Fibroblast of the aortic adventitia (primary cell): ENCODE results near the gene DHX32. TPM values are rescaled to one million over a fixed set of nuclear protein-coding genes. Genes with fewer than 3 reads are reported as not detected.
"Not testable (repeated sequence)": the region's sequence is repeated elsewhere in the genome, so short reads cannot be mapped to it uniquely, and the experiment has no call there.

Experiments
- DNase-seq: peaks from one replicate; pipeline ENCODE4 v3.0.0-alpha.2; 2010; ENCODE audit warnings: low read depth
- H3K4me3 ChIP-seq: 2 replicates; pipeline ENCODE4 v1.5.1; 2011; ENCODE audit warnings: low read depth, mild to moderate bottlenecking, control low read depth, low read length, moderate library complexity
- CTCF ChIP-seq: IDR thresholded peaks from 2 replicates; pipeline ENCODE4 v1.5.1; 2011; ENCODE audit warnings: mild to moderate bottlenecking, low read length, control low read depth, inconsistent platforms; ENCODE audit not compliant: insufficient read depth
- total RNA-seq: library from RNA; depleted of rRNA; stranded (reverse); fragments of >200 nt; gene quantifications from 2 replicates; pipeline ENCODE4 v1.2.3, GENCODE V29; 2012; ENCODE audit warnings: low replicate concordance

Gene DHX32
- total RNA-seq, 1 donor: 31.3 TPM

GRCh38 chr10:125916977-125917376 is 35.9 kb upstream of the DHX32 start:
- no peak overlapping the region for H3K4me3 ChIP-seq
- no peak for TF ChIP-seq CTCF
- DNase-seq: no peak

GRCh38 chr10:125913277-125913676 is 32.2 kb upstream of the DHX32 start:
- H3K4me3 ChIP-seq, DNase-seq: not testable (repeated sequence)

GRCh38 chr10:125911990-125912389 is 30.9 kb upstream of the DHX32 start:
- no peak overlapping the region for H3K4me3 ChIP-seq
- DNase-seq: no peak
- TF ChIP-seq CTCF: no peak

- no peak overlapping the region for H3K4me3 ChIP-seq
- no peak for DNase-seq
- no peak for TF ChIP-seq CTCF
Measured at GRCh38 chr10:125911145-125911544, 30.1 kb upstream of the DHX32 start.

GRCh38 chr10:125909491-125909890 is 28.4 kb upstream of the DHX32 start:
- H3K4me3 ChIP-seq, DNase-seq: not testable (repeated sequence)

- not testable (repeated sequence) for DNase-seq, H3K4me3 ChIP-seq
Measured at GRCh38 chr10:125908813-125909212, 27.7 kb upstream of the DHX32 start.

GRCh38 chr10:125907598-125907997 is 26.5 kb upstream of the DHX32 start:
- H3K4me3 ChIP-seq, DNase-seq: not testable (repeated sequence)

- not testable (repeated sequence) for H3K4me3 ChIP-seq, DNase-seq
Measured at GRCh38 chr10:125905069-125905994, 24.2 kb upstream of the DHX32 start.

- not testable (repeated sequence) for DNase-seq
Measured at GRCh38 chr10:125903135-125903640, 22.1 kb upstream of the DHX32 start.

GRCh38 chr10:125900963-125901362 is 19.9 kb upstream of the DHX32 start:
- peak; percentile 37 for DNase-seq
- H3K4me3 ChIP-seq: not testable (repeated sequence)

More at GRCh38 chr10:125903135-125903640, 22.1 kb upstream of the DHX32 start:
- not testable (repeated sequence) for H3K4me3 ChIP-seq

- DNase-seq: peak; percentile 71
- peak overlapping the region; percentile 75 for H3K4me3 ChIP-seq
Measured at GRCh38 chr10:125897317-125897716, 16.2 kb upstream of the DHX32 start.

GRCh38 chr10:125896088-125896934 is 15.2 kb upstream of the DHX32 start, which contains the start of gene FANK1:
Gene FANK1, plus strand, starts transcription at chr10:125896564. Its CDS starts 79 bp downstream, at chr10:125896643.
- peak within 1 kb of the TSS; percentile 75 for H3K4me3 ChIP-seq
- peak; percentile 83 for DNase-seq

GRCh38 chr10:125895130-125896087 is 14.3 kb upstream of the DHX32 start:
- DNase-seq: peak; percentile 59

More at GRCh38 chr10:125895130-125896087, 14.3 kb upstream of the DHX32 start:
- H3K4me3 ChIP-seq: peak overlapping the region; percentile 75
